IPS DF 4.7 (cell line): ENCODE data around the gene HMGB3.
"Not testable (repeated sequence)": the region's sequence is repeated elsewhere in the genome, so short reads cannot be mapped to it uniquely, and the experiment has no call there.

Source experiments
- DNase-seq: peaks from one replicate; pipeline ENCODE4 v3.0.0-alpha.2; 2013; ENCODE audit warnings: low spot score; ENCODE audit errors: extremely low read depth

Gene HMGB3

GRCh38 chrX:150977411-150978162 is 5.5 kb upstream of the HMGB3 start:
- no peak for DNase-seq

DNA sequence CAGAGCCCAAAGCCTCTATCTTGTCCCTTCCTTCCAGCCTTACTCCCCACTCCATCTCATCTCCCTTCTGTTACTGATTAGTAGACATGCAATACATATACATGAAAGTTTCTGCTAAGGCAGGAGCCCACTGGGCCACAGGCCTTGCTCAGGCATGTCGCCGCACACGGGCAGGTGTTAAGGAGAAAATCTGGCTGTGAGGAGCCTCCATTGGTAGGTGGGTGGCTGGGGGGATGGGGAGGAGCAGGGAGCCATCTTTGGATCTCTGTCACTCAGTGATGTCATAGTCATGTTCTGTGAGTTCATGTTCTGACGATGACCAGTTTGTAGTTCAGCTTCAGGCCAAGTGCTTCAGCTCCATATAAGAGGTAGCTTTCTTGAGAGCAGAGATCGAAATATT is 2.9 kb upstream of the HMGB3 start:
- DNase-seq: no peak

DNA sequence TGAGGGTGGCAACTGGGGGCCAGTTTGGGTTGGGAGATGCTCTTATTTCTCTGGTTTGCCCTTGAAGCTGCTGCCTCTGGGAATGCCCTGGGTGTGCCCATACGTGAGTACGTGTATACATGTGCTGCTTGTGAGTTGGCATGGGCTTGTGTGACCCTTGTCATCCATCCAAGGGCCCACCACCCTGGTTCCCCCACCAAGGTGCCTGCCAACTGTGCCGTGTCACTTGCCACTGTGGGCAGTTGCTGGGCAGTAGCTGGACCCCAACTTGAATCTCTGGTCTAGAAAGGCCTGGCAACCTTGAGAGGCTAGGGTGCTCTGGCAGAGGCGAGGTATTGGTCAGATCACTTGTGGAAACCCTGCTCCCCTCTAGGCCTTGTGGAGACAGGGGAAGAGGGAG is 2.4 kb upstream of the HMGB3 start:
- DNase-seq: no peak

GRCh38 chrX:150982235-150982787 is 824 bp upstream of the HMGB3 start:
- no peak for DNase-seq

DNA sequence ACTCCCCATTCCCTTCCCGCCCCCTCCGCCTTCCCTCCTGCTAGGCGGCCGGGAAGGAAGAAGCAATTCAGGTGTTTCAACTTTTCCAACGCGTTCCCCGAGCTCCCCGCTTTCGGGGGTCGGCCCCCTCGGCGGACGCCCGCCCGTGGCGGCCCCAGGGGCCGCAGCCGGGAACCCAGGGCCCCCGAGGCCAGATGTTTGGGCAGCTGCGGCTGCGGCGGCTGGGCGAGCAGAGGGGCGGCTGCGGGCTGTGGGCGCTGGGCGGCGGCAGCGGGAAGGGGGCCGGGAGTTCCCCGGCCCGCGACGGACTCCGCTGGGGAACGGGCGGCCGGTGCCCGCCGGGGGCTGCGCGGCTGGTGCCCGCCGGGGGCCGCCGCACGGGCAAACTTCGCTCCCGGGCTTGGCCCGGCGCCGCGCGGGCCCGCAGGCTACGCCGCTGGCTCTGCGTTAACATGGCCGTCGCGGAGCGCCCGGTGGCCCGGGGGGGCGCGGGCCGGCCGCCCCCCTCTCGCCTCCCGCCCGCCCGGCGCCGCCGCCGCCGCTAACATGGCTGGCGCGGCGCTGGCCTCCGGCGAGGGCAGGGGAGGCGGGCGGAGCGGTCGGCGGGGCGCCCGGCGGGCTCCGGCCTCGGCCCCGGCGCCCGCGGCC is 510 bp downstream of the HMGB3 start:
- no peak for DNase-seq

GRCh38 chrX:150984169-150984824 is 1.2 kb downstream of the HMGB3 start:
- no peak for DNase-seq

- DNase-seq: not testable (repeated sequence)
Observed at GRCh38 chrX:150987687-150988086, 4.6 kb downstream of the HMGB3 start.

DNA sequence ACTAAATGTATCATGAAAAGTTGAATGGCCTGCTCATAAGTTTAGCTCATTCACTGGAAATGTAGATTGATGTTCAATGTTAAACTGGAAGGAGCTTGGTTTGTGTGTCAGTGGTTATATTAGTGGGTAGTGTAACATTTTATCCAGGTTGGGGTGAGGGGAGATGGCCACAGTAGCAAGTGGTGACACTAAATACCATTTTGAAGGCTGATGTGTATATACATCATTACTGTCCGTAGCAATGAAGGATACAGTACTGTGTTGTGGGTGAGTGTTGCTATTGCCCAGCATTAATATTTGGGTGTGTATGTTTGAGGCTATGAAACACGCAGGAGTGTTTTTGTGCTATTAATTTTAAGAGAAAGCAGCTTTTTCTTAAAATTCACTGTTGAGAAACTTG is 6.3 kb downstream of the HMGB3 start:
- DNase-seq: no peak

DNA sequence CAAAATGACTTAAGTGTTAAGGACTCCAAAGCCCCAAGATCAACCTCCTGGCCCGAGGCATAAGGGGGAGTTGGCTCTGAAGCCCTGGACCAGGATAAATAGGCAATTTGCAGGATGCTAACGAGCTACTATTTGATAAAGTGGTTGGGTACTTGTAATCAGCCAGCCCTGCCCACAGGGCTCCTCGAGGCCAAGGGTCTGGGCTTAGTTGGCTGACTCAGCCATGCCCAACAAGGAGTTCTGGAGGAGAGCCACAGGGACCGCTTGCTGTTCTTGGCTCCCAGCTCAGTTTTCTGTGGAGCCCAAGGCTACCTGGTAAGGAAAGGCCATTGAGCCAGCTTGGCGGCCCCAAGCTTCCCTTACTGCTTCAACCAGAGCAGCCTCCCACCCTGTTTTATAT is 7.8 kb downstream of the HMGB3 start:
- no peak for DNase-seq

DNA sequence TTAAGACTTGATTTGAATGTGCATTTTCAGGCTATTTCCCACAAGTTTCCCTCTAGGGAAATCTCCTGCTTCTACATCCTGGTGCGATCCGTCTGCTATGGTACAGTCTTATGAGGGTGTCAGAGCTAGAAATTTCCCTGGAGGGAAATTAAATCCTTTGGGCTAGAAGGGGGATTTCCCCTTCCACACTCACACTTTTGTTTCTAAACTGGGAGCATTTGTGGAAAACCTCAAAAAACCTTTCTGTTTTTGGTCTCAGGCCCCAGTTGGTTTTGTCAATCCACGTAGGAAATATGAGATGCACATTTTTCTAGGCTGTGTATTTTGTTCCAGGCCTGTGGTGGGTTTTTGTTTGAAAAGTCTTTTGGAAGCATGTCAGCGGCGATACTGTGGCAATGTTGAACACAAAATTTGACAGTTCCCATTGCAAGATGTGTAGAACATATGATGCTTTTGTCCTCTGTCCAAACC is 17.8 kb downstream of the HMGB3 start:
- DNase-seq: no peak

DNA sequence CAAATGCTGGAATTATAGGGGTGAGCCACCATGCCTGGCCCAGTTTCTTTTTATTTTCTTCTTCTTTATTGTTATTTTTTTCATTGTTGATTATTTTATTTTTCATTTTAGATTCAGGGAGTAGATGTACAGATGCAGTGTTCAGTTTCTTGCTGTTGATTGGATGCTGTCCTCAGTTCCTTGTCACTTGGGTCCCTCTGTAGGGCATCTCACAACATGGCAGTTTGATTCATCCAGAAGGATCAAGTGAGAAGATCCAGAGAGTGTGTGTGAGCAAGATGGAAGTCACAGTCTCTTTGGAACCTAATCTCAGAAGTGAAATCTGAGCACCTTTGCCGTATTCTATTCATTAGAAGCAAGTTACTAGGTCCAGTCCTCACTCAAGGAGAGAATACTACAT is 20.9 kb downstream of the HMGB3 start:
- DNase-seq: no peak

DNA sequence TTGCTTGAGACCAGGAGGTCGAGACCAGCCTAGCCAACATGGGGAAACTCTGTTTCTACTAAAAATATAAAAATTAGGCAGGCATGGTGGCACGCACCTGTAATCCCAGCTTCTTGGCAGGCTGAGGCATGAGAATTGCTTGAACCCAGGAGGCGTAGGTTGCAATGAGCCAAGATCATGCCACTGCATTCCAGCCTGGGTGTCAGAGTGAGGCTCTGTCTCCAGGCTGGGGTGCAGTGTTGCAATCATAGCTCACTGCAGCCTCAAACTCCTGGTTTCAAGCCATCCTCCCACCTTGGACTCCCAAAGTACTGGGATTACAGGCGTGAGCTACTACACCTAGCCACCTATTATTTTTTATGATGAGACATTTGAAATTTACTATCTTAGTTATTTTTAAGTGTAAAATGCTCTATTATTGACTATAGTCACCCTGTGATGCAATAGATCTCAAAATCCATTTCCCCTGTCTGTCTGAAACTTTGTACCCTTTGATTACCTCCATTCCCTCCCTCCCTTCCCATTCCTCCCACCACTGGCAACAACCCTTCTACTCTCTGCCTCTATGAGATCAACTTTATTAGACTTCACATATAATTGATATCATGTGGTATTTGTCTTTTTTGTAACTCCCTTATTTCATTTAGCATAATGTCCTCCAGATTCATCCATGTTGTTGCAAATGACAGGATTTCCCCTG is 23.4 kb downstream of the HMGB3 start:
- no peak for DNase-seq

GRCh38 chrX:151009582-151009981 is 26.4 kb downstream of the HMGB3 start:
- DNase-seq: no peak

DNA sequence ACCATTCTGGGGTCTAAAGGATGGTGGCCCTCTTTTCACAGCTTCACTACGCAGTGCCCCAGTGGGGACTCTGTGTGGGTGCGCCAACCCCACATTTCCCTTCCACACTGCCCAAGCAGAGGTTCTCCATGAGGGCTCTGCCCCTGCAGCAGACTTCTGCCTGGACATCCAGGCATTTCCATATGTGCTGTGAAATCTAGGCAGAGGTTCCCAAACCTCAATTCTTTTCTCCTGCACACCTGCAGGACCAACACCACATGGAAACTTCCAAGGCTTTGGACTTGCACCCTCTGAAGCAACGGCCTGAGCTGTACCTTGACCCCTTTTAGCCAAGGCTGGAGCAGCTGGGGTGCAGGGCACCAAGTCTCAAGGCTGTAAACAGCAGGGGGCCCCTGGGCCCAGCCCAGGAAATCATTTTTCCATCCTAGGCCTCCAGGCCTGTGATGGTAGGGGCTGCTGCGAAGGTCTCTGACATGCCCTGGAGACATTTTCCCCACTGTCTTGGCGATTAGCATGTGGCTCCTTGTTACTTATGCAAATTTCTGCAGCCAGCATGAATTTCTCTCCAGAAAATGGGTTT is 30.1 kb downstream of the HMGB3 start:
- no peak for DNase-seq

- no peak for DNase-seq
Observed at GRCh38 chrX:151015684-151016083, 32.5 kb downstream of the HMGB3 start.

DNA sequence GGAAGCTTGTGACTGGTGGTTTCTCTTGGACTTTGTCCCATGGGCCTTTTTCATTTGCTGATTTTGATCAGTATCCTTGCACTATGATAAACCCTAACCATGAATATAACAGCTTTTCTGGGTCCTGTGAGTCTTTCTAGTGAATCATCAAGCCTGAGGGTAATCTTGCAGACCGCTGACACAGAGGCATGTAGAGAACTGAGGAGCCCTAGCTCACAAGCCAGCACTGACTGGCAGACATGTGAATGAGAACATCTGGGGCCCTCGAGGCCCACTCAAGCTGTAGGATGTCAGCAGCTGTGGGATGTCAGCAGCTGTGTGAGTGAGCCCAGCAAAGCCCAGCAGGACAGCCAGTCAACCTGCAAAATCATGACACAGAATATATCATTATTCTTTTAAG is 36.7 kb downstream of the HMGB3 start:
- DNase-seq: no peak

DNA sequence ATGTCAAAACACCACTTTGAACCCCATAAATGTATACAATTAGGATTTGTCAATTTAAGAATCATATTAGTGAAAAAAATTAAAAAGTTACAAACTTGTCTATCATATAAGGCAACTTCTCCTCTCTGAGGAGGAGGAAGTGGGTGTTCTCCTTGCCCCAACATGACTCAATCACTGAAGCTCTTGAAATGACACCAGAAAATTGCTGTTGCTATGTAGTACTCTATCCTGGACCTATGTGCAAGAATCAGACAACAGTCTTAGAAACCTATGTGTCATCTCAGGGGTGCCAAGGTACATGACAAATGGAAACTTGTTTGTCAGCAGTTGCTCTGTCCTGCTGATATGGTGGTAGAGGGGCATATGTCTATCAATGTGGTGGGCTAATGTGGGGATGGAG is 47.7 kb downstream of the HMGB3 start:
- no peak for DNase-seq

DNA sequence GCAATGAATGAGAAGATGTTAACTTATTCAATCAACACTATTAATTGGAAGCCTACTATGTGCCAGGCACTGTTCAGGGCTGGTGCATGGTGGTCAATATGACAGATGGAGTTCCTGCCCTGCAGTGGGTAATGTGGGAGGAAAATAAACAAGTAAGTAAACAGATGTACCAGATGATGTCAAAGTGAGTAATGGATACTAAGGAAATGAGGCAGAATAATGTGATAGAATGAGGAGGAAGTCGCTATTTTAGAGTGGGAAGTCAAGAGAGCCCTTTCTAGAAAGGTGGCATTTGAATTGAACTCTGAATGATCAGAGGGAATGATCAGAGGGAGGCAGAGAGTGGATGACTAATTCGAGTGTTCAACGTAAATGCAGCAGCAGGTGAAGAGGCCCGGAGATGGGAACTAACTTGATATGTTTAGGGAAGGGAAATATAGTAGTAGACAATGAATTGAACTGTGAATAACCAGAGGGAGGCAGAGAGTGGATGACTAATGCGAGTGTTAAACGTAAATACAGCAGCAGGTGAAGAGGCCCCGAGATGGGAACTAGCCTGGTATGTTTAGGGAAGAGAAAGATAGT is 48.3 kb downstream of the HMGB3 start:
- DNase-seq: no peak

GRCh38 chrX:151039351-151039750 is 56.2 kb downstream of the HMGB3 start:
- DNase-seq: no peak
